ENCODE measurements around the gene MED16. TPM values are rescaled to one million over a fixed set of nuclear protein-coding genes. Genes with fewer than 3 reads are reported as not detected.

The MED16 gene
- total RNA-seq, 1 donor from 2014 or later = 41.4 TPM

DNA sequence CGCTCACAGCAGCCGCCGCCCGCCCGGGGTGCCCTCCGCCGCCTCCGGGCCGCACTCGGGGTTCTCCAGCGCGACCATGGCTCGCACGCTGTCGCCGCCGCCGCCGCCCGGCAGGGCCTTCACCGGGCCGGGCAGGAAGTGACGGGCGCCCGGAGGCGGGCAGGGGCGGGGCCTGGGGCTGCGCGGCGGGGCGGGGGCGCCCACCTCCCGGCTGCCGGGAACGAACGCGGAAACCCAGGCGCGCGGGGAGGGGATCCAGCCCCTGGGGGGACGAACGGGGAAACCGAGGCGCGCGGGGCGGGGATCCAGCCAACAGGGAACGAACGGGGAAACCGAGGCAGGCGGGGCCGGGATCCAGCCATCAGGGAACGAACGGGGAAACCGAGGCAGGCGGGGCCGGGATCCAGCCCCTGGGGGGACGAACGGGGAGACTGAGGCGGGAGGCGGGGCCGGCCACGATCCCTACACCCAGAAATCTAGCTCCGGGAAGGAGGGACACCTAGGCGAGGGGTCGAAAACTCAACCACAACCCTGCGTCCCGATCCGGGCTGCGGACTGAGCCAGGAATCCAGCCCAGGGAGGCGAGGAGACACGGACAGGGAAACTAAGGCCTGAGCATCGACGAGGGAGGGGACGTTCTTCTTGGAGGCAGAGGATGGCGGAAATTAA lies 20.2 kb upstream of the MED16 start, which contains the start of gene R3HDM4:
Gene R3HDM4, minus strand, starts transcription at position 140 of the 669 bp plus-strand sequence. Its CDS starts 62 bp downstream, at position 78.
- no peaks in the 10 kb centered on the region for H3K9me3 Mint-ChIP-seq (ENCODE audit: unreplicated experiment)
- no peak for FAIRE-seq

DNA sequence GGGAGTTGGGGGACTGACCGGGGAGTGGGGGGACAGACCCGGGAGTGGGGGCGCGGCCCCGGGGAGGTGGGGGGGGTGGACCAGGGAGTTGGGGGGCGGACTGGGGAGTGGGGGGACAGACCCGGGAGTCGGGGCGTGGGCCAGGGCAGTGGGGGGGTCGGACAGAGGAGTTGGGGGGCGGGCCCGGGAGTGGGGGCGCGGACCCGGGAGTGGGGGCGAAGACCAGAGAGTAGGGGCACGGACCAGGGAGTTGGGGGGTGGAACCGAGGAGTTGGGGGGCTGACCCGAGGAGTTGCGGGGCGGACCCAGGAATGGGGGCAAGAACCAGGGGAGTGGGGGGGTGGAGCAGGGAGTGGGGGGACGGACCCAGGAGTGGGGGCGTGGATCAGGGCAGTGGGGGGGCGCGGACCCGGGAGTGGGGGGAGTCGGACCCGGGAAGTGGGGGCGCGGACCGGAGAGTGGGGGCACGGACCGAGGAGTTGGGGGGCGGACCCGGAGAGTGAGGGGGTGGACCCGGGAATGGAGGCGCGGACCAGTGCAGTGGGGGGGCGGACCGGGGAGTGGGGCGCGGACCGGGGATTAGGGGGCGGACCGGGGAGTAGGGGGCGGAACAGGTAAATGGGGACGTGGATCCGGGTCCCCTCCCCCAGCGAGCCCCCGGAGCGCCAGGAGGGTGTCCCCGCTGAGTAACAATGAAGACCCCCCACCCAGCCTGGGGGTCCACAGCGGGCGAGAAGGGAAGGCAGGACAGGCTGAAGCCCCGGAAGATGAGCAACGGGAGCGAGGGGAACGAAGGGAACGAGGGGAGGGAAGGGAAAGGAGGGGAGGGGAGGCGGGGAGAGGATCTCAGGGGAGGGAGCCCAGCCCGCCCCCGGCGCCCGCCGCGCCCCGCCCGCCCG lies 19.4 kb upstream of the MED16 start:
- H3K4me1 Mint-ChIP-seq (ENCODE audit: low read depth, unreplicated experiment) = peaks cover 5% of the 10 kb centered on the region
- no peak overlapping the region for H3K27ac Mint-ChIP-seq (ENCODE audit: unreplicated experiment)
- no peak for DNase-seq (ENCODE audit: low read depth)
- H3K27ac ChIP-seq (ENCODE audit: low read depth, low read length) = peak overlapping the region; percentile 65
- H3K4me3 Mint-ChIP-seq (ENCODE audit: unreplicated experiment) = peak overlapping the region; percentile 79
- peak overlapping the region; percentile 88 for H3K9ac ChIP-seq (ENCODE audit: low read length)
- H3K9me3 Mint-ChIP-seq (ENCODE audit: unreplicated experiment) = no peaks in the 10 kb centered on the region
- peak overlapping the region; percentile 88 for H3K4me2 ChIP-seq (ENCODE audit: low read length)
- H3K9me3 ChIP-seq (ENCODE audit: insufficient read depth, low read depth, low read length) = no peaks in the 10 kb centered on the region
- H3K36me3 ChIP-seq (ENCODE audit: insufficient read depth, low read length) = no peaks in the 10 kb centered on the region
- H3K27me3 Mint-ChIP-seq (ENCODE audit: low read depth, unreplicated experiment) = peaks cover 2% of the 10 kb centered on the region
- peaks cover under 1% of the 10 kb centered on the region for H3K27me3 ChIP-seq (ENCODE audit: insufficient read depth, low read length)
- H3K79me2 ChIP-seq (ENCODE audit: insufficient read depth, low read length) = peaks cover 31% of the 10 kb centered on the region
- H4K20me1 ChIP-seq (ENCODE audit: insufficient read depth, low read length) = peaks cover 30% of the 10 kb centered on the region
- H3K4me3 ChIP-seq (ENCODE audit: insufficient read depth, low read depth, low read length) = peak overlapping the region; percentile 68
- H2AFZ ChIP-seq (ENCODE audit: low read depth, low read length) = no peak overlapping the region
- peaks cover 2% of the 10 kb centered on the region for H3K36me3 Mint-ChIP-seq (ENCODE audit: low read depth, unreplicated experiment)
- TF ChIP-seq, protein P1, sequence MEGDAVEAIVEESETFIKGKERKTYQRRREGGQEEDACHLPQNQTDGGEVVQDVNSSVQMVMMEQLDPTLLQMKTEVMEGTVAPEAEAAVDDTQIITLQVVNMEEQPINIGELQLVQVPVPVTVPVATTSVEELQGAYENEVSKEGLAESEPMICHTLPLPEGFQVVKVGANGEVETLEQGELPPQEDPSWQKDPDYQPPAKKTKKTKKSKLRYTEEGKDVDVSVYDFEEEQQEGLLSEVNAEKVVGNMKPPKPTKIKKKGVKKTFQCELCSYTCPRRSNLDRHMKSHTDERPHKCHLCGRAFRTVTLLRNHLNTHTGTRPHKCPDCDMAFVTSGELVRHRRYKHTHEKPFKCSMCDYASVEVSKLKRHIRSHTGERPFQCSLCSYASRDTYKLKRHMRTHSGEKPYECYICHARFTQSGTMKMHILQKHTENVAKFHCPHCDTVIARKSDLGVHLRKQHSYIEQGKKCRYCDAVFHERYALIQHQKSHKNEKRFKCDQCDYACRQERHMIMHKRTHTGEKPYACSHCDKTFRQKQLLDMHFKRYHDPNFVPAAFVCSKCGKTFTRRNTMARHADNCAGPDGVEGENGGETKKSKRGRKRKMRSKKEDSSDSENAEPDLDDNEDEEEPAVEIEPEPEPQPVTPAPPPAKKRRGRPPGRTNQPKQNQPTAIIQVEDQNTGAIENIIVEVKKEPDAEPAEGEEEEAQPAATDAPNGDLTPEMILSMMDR (IDR thresholded peaks at IDR 0.05; ENCODE audit: insufficient read depth, low read depth, low read length) = no peak
- no peak for TF ChIP-seq EZH2 (IDR thresholded peaks at IDR 0.05; ENCODE audit: insufficient read depth, low read length)
- FAIRE-seq = no peak
- H3K4me1 ChIP-seq (ENCODE audit: insufficient read depth, low read length) = peaks cover 20% of the 10 kb centered on the region

More for the DNA sequence above, 20.2 kb upstream of the MED16 start, which contains the start of gene R3HDM4:
- H3K4me3 ChIP-seq (ENCODE audit: insufficient read depth, low read depth, low read length) = peak within 1 kb of the TSS; percentile 68
- H3K9ac ChIP-seq (ENCODE audit: low read length) = peak within 1 kb of the TSS; percentile 88
- H3K27me3 ChIP-seq (ENCODE audit: insufficient read depth, low read length) = peaks cover 8% of the 10 kb centered on the region
- peaks cover 21% of the 10 kb centered on the region for H3K4me1 ChIP-seq (ENCODE audit: insufficient read depth, low read length)
- Mint-ChIP-seq H3K4me3 (ENCODE audit: unreplicated experiment) (peak within 1 kb of the TSS; percentile 84), H3K27me3 (ENCODE audit: low read depth, unreplicated experiment) (peaks cover 4% of the 10 kb centered on the region), H3K4me1 (ENCODE audit: low read depth, unreplicated experiment) (peaks cover 5% of the 10 kb centered on the region), H3K36me3 (ENCODE audit: low read depth, unreplicated experiment) (peaks cover 2% of the 10 kb centered on the region), H3K27ac (ENCODE audit: unreplicated experiment) (peak within 1 kb of the TSS; percentile 53)
- peak within 1 kb of the TSS; percentile 80 for H3K27ac ChIP-seq (ENCODE audit: low read depth, low read length)
- peaks cover 28% of the 10 kb centered on the region for H3K79me2 ChIP-seq (ENCODE audit: insufficient read depth, low read length)
- H3K4me2 ChIP-seq (ENCODE audit: low read length) = peak within 1 kb of the TSS; percentile 88
- H4K20me1 ChIP-seq (ENCODE audit: insufficient read depth, low read length) = peaks cover 22% of the 10 kb centered on the region
- H2AFZ ChIP-seq (ENCODE audit: low read depth, low read length) = peak within 1 kb of the TSS; percentile 93
- TF ChIP-seq, protein P1 (IDR thresholded peaks at IDR 0.05; ENCODE audit: insufficient read depth, low read depth, low read length) = no peak
- TF ChIP-seq EZH2 (IDR thresholded peaks at IDR 0.05; ENCODE audit: insufficient read depth, low read length) = no peak
- no peaks in the 10 kb centered on the region for H3K36me3 ChIP-seq (ENCODE audit: insufficient read depth, low read length)
- H3K9me3 ChIP-seq (ENCODE audit: insufficient read depth, low read depth, low read length) = no peaks in the 10 kb centered on the region
- no peak for DNase-seq (ENCODE audit: low read depth)

Measured in astrocyte (in vitro differentiated cells and primary cell).